WERI-Rb-1 (cell line): ENCODE results near the gene IL5.

ENCODE experiments used
- DNase-seq: peaks from one replicate; pipeline ENCODE4 v3.0.0-alpha.2; 2020
- H3K27ac ChIP-seq: fragments of 250-450 bp; sonication (Bioruptor Pico); 2 replicates; pipeline ENCODE4 v1.5.1; 2020; ENCODE audit warnings: mild to moderate bottlenecking, moderate library complexity
- H3K27me3 ChIP-seq: fragments of 250-450 bp; sonication (Bioruptor Pico); 2 replicates; pipeline ENCODE4 v1.5.1; 2021; ENCODE audit warnings: mild to moderate bottlenecking, low read depth, moderate library complexity; ENCODE audit not compliant: insufficient read depth, severe bottlenecking
- H3K36me3 ChIP-seq: fragments of 250-450 bp; sonication (Bioruptor Pico); 2 replicates; pipeline ENCODE4 v1.5.1; 2020; ENCODE audit warnings: mild to moderate bottlenecking, moderate library complexity
- H3K4me3 ChIP-seq: 2 replicates; pipeline ENCODE4 v1.5.1; 2011; ENCODE audit warnings: low read depth, mild to moderate bottlenecking, control low read depth, low read length
- H3K9me3 ChIP-seq: fragments of 250-450 bp; sonication (Bioruptor Pico); 2 replicates; pipeline ENCODE4 v1.5.1; 2021; ENCODE audit warnings: mild to moderate bottlenecking, moderate library complexity; ENCODE audit not compliant: severe bottlenecking
- TF ChIP-seq, protein P1 (sequence below): IDR thresholded peaks from 2 replicates; pipeline ENCODE4 v1.5.1; 2011; ENCODE audit warnings: low read depth, mild to moderate bottlenecking, control low read depth, inconsistent platforms, low read length

The IL5 gene

DNA sequence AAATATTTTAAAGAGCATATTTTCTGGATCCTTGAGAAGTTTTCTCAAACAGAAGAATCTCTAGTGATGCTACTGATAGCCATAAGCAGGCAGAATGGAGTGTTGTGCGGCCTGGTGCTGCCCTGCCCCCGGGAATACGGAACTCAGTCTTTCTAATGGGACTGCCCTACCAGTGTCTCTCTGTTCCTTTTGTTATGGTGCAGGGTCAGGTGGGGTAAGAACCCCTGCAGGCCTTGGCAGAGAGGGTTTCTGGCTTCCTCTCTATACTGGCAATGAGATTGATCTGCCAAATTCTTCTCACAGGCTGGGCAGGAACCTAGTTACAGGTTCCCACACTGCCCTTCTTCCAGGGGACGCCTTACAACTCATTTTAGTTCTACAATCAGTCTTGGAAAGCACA, 2.6 kb downstream of the IL5 start:
- Histone ChIP-seq H3K36me3 (no peaks in the 10 kb centered on the region), H3K27me3 (no peaks in the 10 kb centered on the region), H3K27ac (no peak overlapping the region), H3K9me3 (no peaks in the 10 kb centered on the region), H3K4me3 (no peak overlapping the region)
- TF ChIP-seq, protein P1, sequence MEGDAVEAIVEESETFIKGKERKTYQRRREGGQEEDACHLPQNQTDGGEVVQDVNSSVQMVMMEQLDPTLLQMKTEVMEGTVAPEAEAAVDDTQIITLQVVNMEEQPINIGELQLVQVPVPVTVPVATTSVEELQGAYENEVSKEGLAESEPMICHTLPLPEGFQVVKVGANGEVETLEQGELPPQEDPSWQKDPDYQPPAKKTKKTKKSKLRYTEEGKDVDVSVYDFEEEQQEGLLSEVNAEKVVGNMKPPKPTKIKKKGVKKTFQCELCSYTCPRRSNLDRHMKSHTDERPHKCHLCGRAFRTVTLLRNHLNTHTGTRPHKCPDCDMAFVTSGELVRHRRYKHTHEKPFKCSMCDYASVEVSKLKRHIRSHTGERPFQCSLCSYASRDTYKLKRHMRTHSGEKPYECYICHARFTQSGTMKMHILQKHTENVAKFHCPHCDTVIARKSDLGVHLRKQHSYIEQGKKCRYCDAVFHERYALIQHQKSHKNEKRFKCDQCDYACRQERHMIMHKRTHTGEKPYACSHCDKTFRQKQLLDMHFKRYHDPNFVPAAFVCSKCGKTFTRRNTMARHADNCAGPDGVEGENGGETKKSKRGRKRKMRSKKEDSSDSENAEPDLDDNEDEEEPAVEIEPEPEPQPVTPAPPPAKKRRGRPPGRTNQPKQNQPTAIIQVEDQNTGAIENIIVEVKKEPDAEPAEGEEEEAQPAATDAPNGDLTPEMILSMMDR: no peak
- no peak for DNase-seq

DNA sequence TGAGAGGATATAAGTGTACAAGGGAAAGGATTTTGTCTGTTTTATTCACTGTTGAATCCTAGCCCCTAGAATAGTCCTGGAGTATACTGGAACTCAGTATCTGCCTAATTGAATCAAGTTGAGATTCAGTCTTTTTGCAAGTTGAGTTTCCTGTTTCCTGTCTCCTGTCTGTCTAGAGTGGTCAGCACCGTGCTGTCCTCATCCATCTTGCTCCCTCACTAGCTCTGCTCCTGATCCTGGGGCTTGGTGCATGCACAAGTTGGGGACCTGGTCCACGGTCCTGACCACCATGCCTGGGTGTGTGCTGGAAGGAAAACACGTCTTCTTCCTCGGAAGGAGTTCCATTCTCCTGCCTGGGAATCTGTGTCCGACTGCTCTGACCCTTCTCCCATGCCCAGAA, 3.2 kb downstream of the IL5 start:
- Histone ChIP-seq H3K27me3 (no peaks in the 10 kb centered on the region), H3K27ac (no peak overlapping the region), H3K9me3 (no peaks in the 10 kb centered on the region), H3K36me3 (no peaks in the 10 kb centered on the region), H3K4me3 (no peak overlapping the region)
- DNase-seq: no peak
- TF ChIP-seq, protein P1: no peak

DNA sequence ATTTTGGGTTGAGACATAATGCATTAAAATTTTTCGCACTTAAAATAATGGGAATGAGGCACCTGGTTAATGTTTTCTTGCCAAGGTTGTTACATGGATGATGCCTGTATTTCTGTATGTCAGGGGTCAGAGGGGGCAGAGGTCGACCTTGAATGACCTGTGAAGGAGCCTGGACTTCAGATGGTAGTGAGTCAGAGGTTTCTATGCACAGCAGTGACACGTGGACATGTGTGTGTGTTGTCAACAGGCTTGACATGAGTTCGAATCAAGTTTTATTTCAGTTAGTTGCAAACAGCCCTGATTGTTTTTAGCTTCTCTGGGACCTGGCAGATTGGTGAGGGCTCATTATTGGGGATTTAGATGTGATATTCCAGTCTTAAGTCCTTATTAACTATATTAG, 3.6 kb downstream of the IL5 start:
- TF ChIP-seq, protein P1: no peak

DNA sequence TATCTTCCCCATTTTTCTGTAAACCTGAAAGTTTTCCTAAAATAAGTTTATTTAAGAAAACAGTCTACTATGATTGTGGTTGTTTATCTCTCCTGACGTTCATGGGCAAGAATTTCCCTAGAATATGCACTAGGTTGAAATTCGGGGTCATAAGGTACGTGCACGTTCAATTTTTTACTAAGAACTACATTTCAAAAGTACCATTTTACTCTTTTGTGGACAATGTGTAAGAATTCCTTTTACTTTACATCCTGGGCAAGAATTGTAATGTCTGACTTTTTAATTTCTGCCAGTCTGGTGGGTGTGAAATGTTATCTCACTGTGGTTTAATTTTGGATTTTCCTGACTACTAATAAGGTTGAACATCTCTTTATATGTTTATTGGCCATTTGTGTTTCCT, 12.4 kb downstream of the IL5 start:
- TF ChIP-seq, protein P1: no peak
- DNase-seq: no peak
- Histone ChIP-seq H3K27me3 (no peaks in the 10 kb centered on the region), H3K36me3 (no peaks in the 10 kb centered on the region), H3K9me3 (no peaks in the 10 kb centered on the region), H3K27ac (no peak overlapping the region), H3K4me3 (no peak overlapping the region)

More for the DNA sequence above, 3.6 kb downstream of the IL5 start:
- Histone ChIP-seq H3K4me3 (no peak overlapping the region), H3K27ac (no peak overlapping the region), H3K36me3 (no peaks in the 10 kb centered on the region), H3K9me3 (no peaks in the 10 kb centered on the region), H3K27me3 (no peaks in the 10 kb centered on the region)
- no peak for DNase-seq

DNA sequence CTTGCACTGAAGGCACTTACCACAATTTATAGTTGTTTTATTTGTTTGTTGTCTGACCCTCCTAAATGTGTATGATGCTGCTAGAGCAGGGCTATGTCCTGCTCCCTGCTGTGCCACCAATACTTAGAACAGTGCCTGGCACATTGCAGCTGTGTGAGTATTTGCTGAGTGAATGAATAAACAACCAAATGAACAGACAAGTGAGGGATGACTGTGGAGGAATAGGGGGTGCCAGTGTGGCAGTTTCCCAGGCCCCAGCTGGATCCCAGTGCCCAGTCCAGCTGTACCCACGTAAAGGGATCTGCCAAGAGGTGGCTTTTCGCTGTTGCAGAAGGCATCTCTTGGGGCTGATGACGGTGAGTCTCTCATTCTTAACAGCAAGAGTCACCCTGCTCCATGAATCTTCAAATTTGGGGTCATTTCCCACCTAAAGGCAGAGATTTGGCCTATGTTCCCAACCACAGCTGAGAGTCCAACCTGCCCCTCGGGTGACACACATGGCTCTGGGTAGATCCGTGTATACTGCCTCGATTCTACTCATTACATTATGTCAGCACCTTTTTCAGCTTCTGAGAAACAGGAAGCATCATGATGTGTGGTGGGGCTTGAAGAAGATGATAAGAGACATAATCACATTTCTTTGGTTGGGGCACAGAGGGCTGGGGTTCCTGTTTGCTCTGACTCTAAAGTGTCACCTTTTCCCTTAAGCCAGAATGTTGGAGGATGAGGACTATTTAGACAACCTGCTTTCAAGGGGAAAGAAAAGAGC, 14.3 kb downstream of the IL5 start:
- TF ChIP-seq, protein P1: no peak
- Histone ChIP-seq H3K27ac (no peak overlapping the region), H3K36me3 (no peaks in the 10 kb centered on the region), H3K4me3 (no peak overlapping the region), H3K9me3 (no peaks in the 10 kb centered on the region), H3K27me3 (no peaks in the 10 kb centered on the region)
- DNase-seq: no peak

DNA sequence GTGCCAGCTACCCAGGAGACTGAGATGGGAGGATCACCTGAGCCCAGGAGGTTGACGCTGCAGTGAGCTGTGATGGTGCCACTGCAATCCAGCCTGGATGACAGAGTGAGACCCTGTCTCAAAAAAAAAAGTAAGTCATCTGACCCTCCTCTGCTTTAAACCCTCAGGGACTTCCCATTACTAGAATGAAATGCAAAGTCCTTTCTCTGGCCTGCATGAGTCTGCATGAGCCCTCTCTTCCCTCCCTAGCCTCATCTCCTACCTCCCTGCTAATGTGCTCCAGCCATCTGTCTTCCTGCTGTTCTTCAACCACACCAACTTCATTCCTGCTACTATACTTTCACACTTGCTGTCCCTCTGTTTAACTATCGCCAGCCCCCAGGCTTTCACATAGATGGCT, 15.3 kb downstream of the IL5 start:
- TF ChIP-seq, protein P1: no peak
- no peak overlapping the region for H3K4me3 ChIP-seq
- no peaks in the 10 kb centered on the region for H3K36me3 ChIP-seq
- H3K9me3 ChIP-seq: no peaks in the 10 kb centered on the region
- no peaks in the 10 kb centered on the region for H3K27me3 ChIP-seq
- DNase-seq: no peak
- H3K27ac ChIP-seq: no peak overlapping the region
